Testis (tissue), 3 donors: Measurements from ENCODE around the gene CALML3. TPM values are rescaled to one million over a fixed set of nuclear protein-coding genes. Genes with fewer than 3 reads are reported as not detected.
"Not testable (repeated sequence)": the region's sequence is repeated elsewhere in the genome, so short reads cannot be mapped to it uniquely, and the experiment has no call there.

ENCODE experiments used
- DNase-seq: peaks from one replicate; pipeline ENCODE4 v3.0.0-alpha.2; 2019
- H3K27ac ChIP-seq, 2 donors: fragments of 200-600 bp; sonication (generic); one replicate each; pipeline ENCODE4 v1.5.1; 2019
- H3K27me3 ChIP-seq: fragments of 200-600 bp; sonication (generic); one replicate; pipeline ENCODE4 v1.5.1; 2019
- H3K36me3 ChIP-seq: fragments of 200-600 bp; sonication (generic); one replicate; pipeline ENCODE4 v1.5.1; 2017; ENCODE audit warnings: low read depth; ENCODE audit errors: missing control alignments
- H3K4me1 ChIP-seq: fragments of 200-600 bp; sonication (generic); one replicate; pipeline ENCODE4 v1.5.1; 2019
- H3K4me3 ChIP-seq, 2 donors: fragments of 200-600 bp; sonication (generic); one replicate each; pipeline ENCODE4 v1.5.1; 2017 to 2019
- H3K9me3 ChIP-seq: fragments of 200-600 bp; sonication (generic); one replicate; pipeline ENCODE4 v1.5.1; 2017
- CTCF ChIP-seq, 3 experiments: fragments of 450-650 bp in 2 of 3; fragments of 200-600 bp in 1 of 3; sonication (generic) in 1 of 3; IDR thresholded peaks; one replicate each; pipeline ENCODE4 v1.5.1; 2016 to 2019; ENCODE audit warnings: antibody characterized with exemption in 3 of 3, mild to moderate bottlenecking in 2 of 3, moderate library complexity in 1 of 3
- POLR2A ChIP-seq: fragments of 450-650 bp; IDR thresholded peaks from one replicate; pipeline ENCODE4 v1.6.1; 2017; ENCODE audit warnings: antibody characterized with exemption, mild to moderate bottlenecking, moderate library complexity
- WGBS, 2 donors: methylation state at CpG; one replicate each; pipeline ENCODE4 v1.1.5; 2018; 5-methylcytosine and 5-hydroxymethylcytosine counted together
- intact Hi-C: fragments of 100-400 bp; cut with DNase I; formaldehyde crosslinking; loops from one replicate; pipeline ENCODE4 v1.15.1; 2023; ENCODE audit warnings: low total_unique reads
- polyA plus RNA-seq: library from polyadenylated mRNA; stranded (reverse); fragments of 350-450 nt; fragmentation: Illumina TruSeq; extraction: RNeasy Lipid Tissue Mini Kit (QIAGEN cat#74804); gene quantifications from one replicate; pipeline ENCODE4 v1.2.3, GENCODE V29; 2014; ENCODE audit warnings: low read depth, low replicate concordance; ENCODE audit not compliant: insufficient read depth
- total RNA-seq, 2 donors: library from RNA; depleted of rRNA; stranded (reverse); fragments of >200 nt; gene quantifications; one replicate each; pipeline ENCODE4 v1.2.3, GENCODE V29; 2016

CALML3 gene
- total and polyA plus RNA-seq, 3 donors from 2014 or later: 0.19 to 1.5 (median 0.63) TPM

GRCh38 chr10:5556576-5556975 lies 31.8 kb downstream of the CALML3 start:
- 82 to 91% methylated on average over 11 of the region's 11 CpGs for WGBS, 2 donors
- Histone ChIP-seq H3K4me1 (peaks cover 31% of the 10 kb centered on the region), H3K27me3 (no peaks in the 10 kb centered on the region), H3K9me3 (no peaks in the 10 kb centered on the region), H3K36me3 (no peaks in the 10 kb centered on the region), H3K27ac (no peak overlapping the region), H3K4me3 (no peak overlapping the region)
- no peak for DNase-seq
- TF ChIP-seq CTCF (IDR thresholded peaks at IDR 0.05) (no peak), POLR2A (no peak)
- intact Hi-C loops: no loop called here

GRCh38 chr10:5557040-5557721 lies 32.4 kb downstream of the CALML3 start:
- no peak for TF ChIP-seq CTCF (IDR thresholded peaks at IDR 0.05)
- TF ChIP-seq POLR2A: no peak
- no peaks in the 10 kb centered on the region for H3K36me3 ChIP-seq
- H3K9me3 ChIP-seq: no peaks in the 10 kb centered on the region
- no peak overlapping the region for H3K4me3 ChIP-seq
- intact Hi-C loops: no loop called here
- H3K4me1 ChIP-seq: peaks cover 31% of the 10 kb centered on the region
- DNase-seq: no peak
- WGBS, 2 donors: 75 to 79% methylated on average over 16 to 19 of the region's 19 CpGs
- no peak overlapping the region for H3K27ac ChIP-seq
- H3K27me3 ChIP-seq: no peaks in the 10 kb centered on the region

- Histone ChIP-seq H3K27me3 (no peaks in the 10 kb centered on the region), H3K9me3 (no peaks in the 10 kb centered on the region), H3K27ac (no peak overlapping the region), H3K36me3 (no peaks in the 10 kb centered on the region), H3K4me1 (peaks cover 31% of the 10 kb centered on the region), H3K4me3 (no peak overlapping the region)
- no peak for TF ChIP-seq CTCF (IDR thresholded peaks at IDR 0.05)
- no peak for TF ChIP-seq POLR2A
- DNase-seq: no peak
- WGBS, 2 donors: 86 to 87% methylated on average over 9 to 31 of the region's 31 CpGs
- intact Hi-C loops: no loop called here
These were observed 33.3 kb downstream of the CALML3 start for GRCh38 chr10:5557799-5558771.

- DNase-seq, H3K4me3 ChIP-seq, H3K9me3 ChIP-seq, H3K27ac ChIP-seq, H3K36me3 ChIP-seq, H3K27me3 ChIP-seq, intact Hi-C loops: not testable (repeated sequence)
- H3K4me1 ChIP-seq: peaks cover 23% of the 10 kb centered on the region
- 76 to 77% methylated on average over 8 to 9 of the region's 9 CpGs for WGBS, 2 donors
These were observed 34.3 kb downstream of the CALML3 start for GRCh38 chr10:5559022-5559421.

GRCh38 chr10:5559642-5560141 lies 34.9 kb downstream of the CALML3 start:
- Histone ChIP-seq H3K9me3 (no peaks in the 10 kb centered on the region), H3K4me3 (no peak overlapping the region), H3K27me3 (no peaks in the 10 kb centered on the region), H3K4me1 (peaks cover 20% of the 10 kb centered on the region), H3K27ac (no peak overlapping the region), H3K36me3 (no peaks in the 10 kb centered on the region)
- no peak for TF ChIP-seq CTCF (IDR thresholded peaks at IDR 0.05)
- TF ChIP-seq POLR2A: no peak
- intact Hi-C loops: no loop called here
- 56 to 60% methylated on average over 9 of the region's 9 CpGs for WGBS, 2 donors
- DNase-seq: no peak
